Stomach (tissue), 19 donors: ENCODE results near the gene RAVER2. TPM values are rescaled to one million over a fixed set of nuclear protein-coding genes. Genes with fewer than 3 reads are reported as not detected.

Experiments used
- DNase-seq, 2 donors: peaks; one replicate each; pipeline versions ENCODE4 v3.0.0 to v3.0.0-alpha.2; 2013 to 2019
- H3K27ac ChIP-seq, 5 donors: fragments of 200-600 bp in 4 of 5; sonication (generic) in 4 of 5; one replicate each; pipeline ENCODE4 v1.5.1; 2013 to 2019; ENCODE audit warnings: mild to moderate bottlenecking in 1 of 5, moderate library complexity in 1 of 5
- H3K27me3 ChIP-seq, 3 donors: fragments of 200-600 bp; sonication (generic); one replicate each; pipeline ENCODE4 v1.5.1; 2017 to 2019; ENCODE audit warnings: mixed run types in 1 of 3
- H3K36me3 ChIP-seq, 4 donors: fragments of 200-600 bp; sonication (generic); 1 replicate in 3 of 4; 2 replicates in 1 of 4; pipeline ENCODE4 v1.5.1; 2016 to 2019
- H3K4me1 ChIP-seq, 4 donors: fragments of 200-600 bp; sonication (generic); one replicate each; pipeline ENCODE4 v1.5.1; 2016 to 2019
- H3K4me3 ChIP-seq, 4 donors: fragments of 200-600 bp; sonication (generic) in 3 of 4; one replicate each; pipeline ENCODE4 v1.5.1; 2016 to 2019; ENCODE audit warnings: mild to moderate bottlenecking in 1 of 4
- H3K9me3 ChIP-seq, 4 donors: fragments of 200-600 bp; sonication (generic); one replicate each; pipeline ENCODE4 v1.5.1; 2016 to 2019
- CTCF ChIP-seq, 7 experiments: fragments of 450-650 bp in 4 of 7; fragments of 200-600 bp in 3 of 7; sonication (generic) in 3 of 7; IDR thresholded peaks; one replicate each; pipeline ENCODE4 v1.5.1; 2016 to 2019; ENCODE audit warnings: antibody characterized with exemption in 7 of 7, control low read depth in 2 of 7, mild to moderate bottlenecking in 1 of 7
- EP300 ChIP-seq: sonication (generic); formaldehyde crosslinking; IDR thresholded peaks from one replicate; pipeline ENCODE4 v1.6.1; 2017; ENCODE audit warnings: antibody characterized with exemption
- POLR2A ChIP-seq, 4 donors: fragments of 450-650 bp; IDR thresholded peaks; one replicate each; pipeline ENCODE4 v1.6.1; 2016; ENCODE audit warnings: antibody characterized with exemption in 4 of 4, control low read depth in 2 of 4, mild to moderate bottlenecking in 1 of 4, moderate library complexity in 1 of 4
- POLR2AphosphoS5 ChIP-seq, 3 donors: sonication (generic); formaldehyde crosslinking; IDR thresholded peaks; one replicate each; pipeline ENCODE4 v1.6.1; 2016; ENCODE audit warnings: antibody characterized with exemption in 3 of 3
- WGBS, 5 donors: extraction: QIAGEN DNeasy Blood & Tissue Kit in 3 of 5; methylation state at CpG; one replicate each; pipeline versions ENCODE4 v1.1.5 to v1.1.7; 2013 to 2018; 5-methylcytosine and 5-hydroxymethylcytosine counted together
- intact Hi-C: fragments of 100-400 bp; cut with DNase I; formaldehyde crosslinking; loops from one replicate; pipeline ENCODE4 v1.15.1; 2023; ENCODE audit warnings: low total_unique reads
- long read RNA-seq, 10 donors: transcript quantifications; one replicate each; lab custom pipeline, GENCODE V29; 2026
- polyA plus RNA-seq, 3 donors: library from polyadenylated mRNA; stranded (reverse); fragments of 200-250 nt; gene quantifications; one replicate each; pipeline ENCODE4 v1.2.3, GENCODE V29; 2013
- total RNA-seq, 5 donors: library from RNA; depleted of rRNA; stranded (reverse); fragments of >200 nt; gene quantifications; one replicate each; pipeline versions ENCODE4 v1.1.0 to v1.2.3, GENCODE V29; 2014 to 2016
- donor health status: healthy with polysubstance abuse.
- donor health status: Bipolar disorder and iron deficiency.
- donor health status: healthy.

RAVER2 gene
- total RNA-seq = 10 to 100 TPM in 4 of 5 donors, 1 to 10 TPM in 1; 4.7 to 27.5 (median 23.2) TPM
- polyA plus RNA-seq = 1 to 10 TPM; 5.6 to 9.9 (median 6.3) TPM
- long read RNA-seq, donor 1, full-length matches to known transcripts = 4 of 4 reads
- long read RNA-seq, donor 1, partial matches to known transcripts = 0 of 4 reads
- long read RNA-seq, donor 1, other reads (novel, unspliced or antisense) = 0 of 4 reads
- long read RNA-seq, donor 2, full-length matches to known transcripts = 2 of 2 reads
- long read RNA-seq, donor 2, partial matches to known transcripts = 0 of 2 reads
- long read RNA-seq, donor 2, other reads (novel, unspliced or antisense) = 0 of 2 reads
- long read RNA-seq, donor 3, partial matches to known transcripts = 74 of 74 reads
- long read RNA-seq, donor 3, other reads (novel, unspliced or antisense) = 0 of 74 reads
- long read RNA-seq, donor 4 = 0 reads
- long read RNA-seq, donor 5, full-length matches to known transcripts = 3 of 3 reads
- long read RNA-seq, donor 5, partial matches to known transcripts = 0 of 3 reads
- long read RNA-seq, donor 5, other reads (novel, unspliced or antisense) = 0 of 3 reads
- long read RNA-seq, donor 6 = 0 reads
- long read RNA-seq, donor 7, full-length matches to known transcripts = 1 of 1 reads
- long read RNA-seq, donor 7, partial matches to known transcripts = 0 of 1 reads
- long read RNA-seq, donor 7, other reads (novel, unspliced or antisense) = 0 of 1 reads
- long read RNA-seq, donor 8, full-length matches to known transcripts = 3 of 3 reads
- long read RNA-seq, donor 8, partial matches to known transcripts = 0 of 3 reads
- long read RNA-seq, donor 8, other reads (novel, unspliced or antisense) = 0 of 3 reads
- long read RNA-seq, donor 9 = 0 reads
- long read RNA-seq, donor 10 = 0 reads

- peak; percentile 79 to 95 for DNase-seq
- H3K9me3 ChIP-seq = no peaks in the 10 kb centered on the region
- 0 to 1% (median 0%) methylated on average over 16 to 76 of the region's 76 CpGs for WGBS, 5 donors
- intact Hi-C loops = no loop called here
- no peaks in the 10 kb centered on the region for H3K36me3 ChIP-seq
- H3K27me3 ChIP-seq = no peaks in the 10 kb centered on the region
- H3K4me3 ChIP-seq = peak within 1 kb of the TSS; percentile 74 to 97 (median 87)
- peak in 2 of 3 donors; percentile 17 to 22 for TF ChIP-seq POLR2AphosphoS5 (IDR thresholded peaks at IDR 0.05)
- TF ChIP-seq EP300 = no peak
- TF ChIP-seq POLR2A (IDR thresholded peaks at IDR 0.05) = no peak
- TF ChIP-seq CTCF (IDR thresholded peaks at IDR 0.05) = peak in 4 of 7 experiments; percentile 19 to 48 (median 28)
- peak within 1 kb of the TSS; percentile 81 to 90 (median 87) for H3K27ac ChIP-seq
- peaks cover 0 to 44% (median 25%) of the 10 kb centered on the region in 4 donors for H3K4me1 ChIP-seq
Observed at GRCh38 chr1:64744492-64745180, at the start of gene RAVER2. Gene RAVER2, plus strand, starts transcription at chr1:64745075. Its CDS starts 98 bp downstream, at chr1:64745173.

GRCh38 chr1:64696879-64697278, 48.0 kb upstream of the RAVER2 start:
- Histone ChIP-seq H3K4me1 (no peaks in the 10 kb centered on the region), H3K27me3 (no peaks in the 10 kb centered on the region), H3K9me3 (no peaks in the 10 kb centered on the region), H3K4me3 (no peak overlapping the region), H3K36me3 (peaks cover 0 to 15% (median under 1%) of the 10 kb centered on the region in 4 donors), H3K27ac (no peak overlapping the region)
- intact Hi-C loops = no loop called here
- no peak for TF ChIP-seq EP300
- TF ChIP-seq POLR2A (IDR thresholded peaks at IDR 0.05) = no peak
- no peak for TF ChIP-seq CTCF (IDR thresholded peaks at IDR 0.05)
- no peak for TF ChIP-seq POLR2AphosphoS5 (IDR thresholded peaks at IDR 0.05)
- WGBS, 5 donors = 93 to 97% (median 95%) methylated on average over 3 of the region's 3 CpGs
- no peak for DNase-seq

- intact Hi-C loops = no loop called here
Observed at GRCh38 chr1:64699327-64699726, 45.5 kb upstream of the RAVER2 start.

More at GRCh38 chr1:64699327-64699726, 45.5 kb upstream of the RAVER2 start:
- no peak for TF ChIP-seq POLR2A (IDR thresholded peaks at IDR 0.05)
- no peak for TF ChIP-seq POLR2AphosphoS5 (IDR thresholded peaks at IDR 0.05)
- no peak for TF ChIP-seq CTCF (IDR thresholded peaks at IDR 0.05)
- TF ChIP-seq EP300 = no peak
- DNase-seq = no peak
- Histone ChIP-seq H3K4me3 (no peak overlapping the region), H3K4me1 (no peaks in the 10 kb centered on the region), H3K36me3 (peaks cover 0 to 3% (median 0%) of the 10 kb centered on the region in 4 donors), H3K27me3 (no peaks in the 10 kb centered on the region), H3K9me3 (no peaks in the 10 kb centered on the region), H3K27ac (no peak overlapping the region)
- WGBS, 5 donors = 71 to 82% (median 79%) methylated on average over 8 of the region's 8 CpGs
